IMR-90 (cell line): ENCODE data around the gene MBD3L2B.
"Not testable (repeated sequence)": the region's sequence is repeated elsewhere in the genome, so short reads cannot be mapped to it uniquely, and the experiment has no call there.

Experiments
- CEBPB ChIP-seq: IDR thresholded peaks from 2 replicates; pipeline ENCODE4 v1.6.1; 2012; ENCODE audit warnings: low read depth, low read length, improper control_type of control experiment
- CTCF ChIP-seq: conservative IDR thresholded peaks from 2 replicates; pipeline ENCODE4 v1.5.1; 2012; ENCODE audit warnings: mild to moderate bottlenecking, low read depth, low read length, improper control_type of control experiment
- MAZ ChIP-seq: IDR thresholded peaks from 2 replicates; pipeline ENCODE4 v1.6.1; 2012; ENCODE audit warnings: low read depth, mild to moderate bottlenecking, low read length, improper control_type of control experiment, moderate library complexity, borderline replicate concordance
- POLR2A ChIP-seq: IDR thresholded peaks from 2 replicates; pipeline ENCODE4 v1.6.1; 2012; ENCODE audit warnings: mild to moderate bottlenecking, low read depth, low read length
- RAD21 ChIP-seq: IDR thresholded peaks from 2 replicates; pipeline ENCODE4 v1.6.1; 2012; ENCODE audit warnings: low read length, improper control_type of control experiment

GRCh38 chr19:7056371-7056770 lies 35.1 kb upstream of the MBD3L2B start:
- not testable (repeated sequence) for TF ChIP-seq CEBPB, CTCF, POLR2A, RAD21, MAZ
